Measurements from ENCODE around the gene KCNS1. TPM values are rescaled to one million over a fixed set of nuclear protein-coding genes. Genes with fewer than 3 reads are reported as not detected.

KCNS1 gene
- total RNA-seq, 2 experiments from 2014 or later, result 0.05 to 0.11 TPM

- Mint-ChIP-seq H3K36me3 (ENCODE audit: low read depth) (peaks cover 27% of the 10 kb centered on the region), H3K27ac (peak overlapping the region; percentile 29), H3K4me3 (no peak overlapping the region), H3K4me1 (ENCODE audit: low read depth) (no peaks in the 10 kb centered on the region), H3K27me3 (ENCODE audit: low read depth) (peaks cover 1% of the 10 kb centered on the region), H3K9me3 (ENCODE audit: insufficient read depth) (no peaks in the 10 kb centered on the region)
- ATAC-seq (no peak), DNase-seq (no peak)
- CTCF ChIA-PET, result interaction anchor here (15.3 kb wide), 1 partner anchor 45 kb away, joined by 489 read pairs; no protein-coding TSS in a partner anchor
- POLR2A ChIA-PET, result no interaction called here
Measured at GRCh38 chr20:45091366-45091765, 9.6 kb downstream of the KCNS1 start.

GRCh38 chr20:45090481-45090880, 10.4 kb downstream of the KCNS1 start:
- POLR2A ChIA-PET, result no interaction called here
- no peak for DNase-seq
- Mint-ChIP-seq H3K36me3 (ENCODE audit: low read depth) (peaks cover 36% of the 10 kb centered on the region), H3K27ac (no peak overlapping the region), H3K9me3 (ENCODE audit: insufficient read depth) (no peaks in the 10 kb centered on the region), H3K4me1 (ENCODE audit: low read depth) (peaks cover 1% of the 10 kb centered on the region), H3K4me3 (no peak overlapping the region), H3K27me3 (ENCODE audit: low read depth) (no peaks in the 10 kb centered on the region)
- no peak for ATAC-seq
- CTCF ChIA-PET, result interaction anchor here (15.3 kb wide), 1 partner anchor 44 kb away, joined by 489 read pairs; no protein-coding TSS in a partner anchor

- Mint-ChIP-seq H3K27ac (peak overlapping the region; percentile 33), H3K27me3 (ENCODE audit: low read depth) (no peaks in the 10 kb centered on the region), H3K4me1 (ENCODE audit: low read depth) (peaks cover 4% of the 10 kb centered on the region), H3K36me3 (ENCODE audit: low read depth) (peaks cover 49% of the 10 kb centered on the region), H3K9me3 (ENCODE audit: insufficient read depth) (no peaks in the 10 kb centered on the region), H3K4me3 (no peak overlapping the region)
- DNase-seq (no peak), ATAC-seq (no peak)
- ChIA-PET POLR2A (no interaction called here), CTCF (interaction anchor here (2.8 kb wide), 2 partner anchors 8 to 45 kb away, joined by 14 to 19 read pairs; no protein-coding TSS in a partner anchor)
Measured at GRCh38 chr20:45088247-45088646, 12.7 kb downstream of the KCNS1 start.

- Mint-ChIP-seq H3K4me3 (no peak overlapping the region), H3K27ac (no peak overlapping the region), H3K27me3 (ENCODE audit: low read depth) (no peaks in the 10 kb centered on the region), H3K9me3 (ENCODE audit: insufficient read depth) (no peaks in the 10 kb centered on the region), H3K4me1 (ENCODE audit: low read depth) (peaks cover 4% of the 10 kb centered on the region), H3K36me3 (ENCODE audit: low read depth) (peaks cover 53% of the 10 kb centered on the region)
- CTCF ChIA-PET, result interaction anchor here (2.8 kb wide), 2 partner anchors 9 to 44 kb away, joined by 14 to 19 read pairs; no protein-coding TSS in a partner anchor
- DNase-seq, result no peak
- no peak for ATAC-seq
- POLR2A ChIA-PET, result no interaction called here
Measured at GRCh38 chr20:45087814-45088213, 13.1 kb downstream of the KCNS1 start.

DNA sequence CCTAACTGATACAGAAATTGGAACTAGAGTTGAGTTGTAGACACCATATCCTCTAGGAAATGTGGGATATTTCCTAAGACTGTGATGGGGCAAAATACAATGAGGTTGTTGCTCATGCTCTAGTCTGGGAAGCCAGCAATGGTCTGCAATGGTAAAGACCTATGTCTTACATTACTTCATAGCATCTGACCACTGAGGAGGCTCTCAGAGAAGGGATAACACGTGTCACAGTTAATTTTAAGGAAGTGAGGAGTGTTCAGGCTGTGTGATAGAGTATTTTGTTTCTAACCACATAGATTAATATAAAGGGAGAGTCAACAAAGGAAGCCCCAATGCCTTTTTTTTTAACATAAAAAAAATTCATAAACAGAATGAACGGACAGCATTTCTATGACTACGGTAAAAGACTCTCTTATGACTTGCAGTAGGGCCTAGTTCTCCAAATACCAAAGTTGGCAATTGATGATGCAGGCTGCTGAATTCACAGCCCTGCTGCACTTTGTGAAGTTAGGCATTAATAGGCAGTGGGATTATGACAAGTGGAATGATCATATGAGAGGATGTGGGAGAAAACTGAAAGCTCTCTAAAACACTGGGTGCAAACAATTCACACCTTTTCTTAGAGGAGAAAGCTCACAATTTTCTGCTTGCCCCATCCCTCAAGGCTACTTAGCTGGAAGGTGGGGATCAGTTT, 13.7 kb downstream of the KCNS1 start:
- Mint-ChIP-seq H3K27ac (no peak overlapping the region), H3K36me3 (ENCODE audit: low read depth) (peaks cover 58% of the 10 kb centered on the region), H3K4me3 (no peak overlapping the region)

DNA sequence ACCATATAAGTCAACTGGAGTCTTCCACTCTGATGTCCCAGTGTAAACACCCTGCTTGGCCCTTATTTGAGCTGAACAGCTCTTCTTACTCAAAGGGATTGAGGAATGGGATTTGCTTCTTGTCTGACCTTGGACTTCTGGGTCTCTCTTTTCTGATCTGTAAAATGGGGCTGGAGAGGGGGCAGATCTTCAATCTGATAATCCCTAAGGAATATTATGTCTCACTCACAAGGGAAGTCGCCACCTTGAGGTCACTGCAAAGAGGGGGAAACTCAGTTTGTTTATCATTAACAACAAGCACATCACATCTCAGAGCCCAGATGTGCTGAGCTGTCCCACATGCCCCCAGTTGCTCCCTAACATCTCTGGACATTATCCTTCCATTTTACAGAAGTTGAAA, 15.1 kb downstream of the KCNS1 start:
- peaks cover 69% of the 10 kb centered on the region for H3K36me3 Mint-ChIP-seq (ENCODE audit: low read depth)

More for the DNA sequence above, 13.7 kb downstream of the KCNS1 start:
- no peaks in the 10 kb centered on the region for H3K27me3 Mint-ChIP-seq (ENCODE audit: low read depth)
- ChIA-PET POLR2A (no interaction called here), CTCF (interaction anchor here (1.0 to 2.8 kb wide), 4 partner anchors 9 to 204 kb away, joined by 3 to 19 read pairs (median 8); no protein-coding TSS in a partner anchor)
- H3K9me3 Mint-ChIP-seq (ENCODE audit: insufficient read depth), result no peaks in the 10 kb centered on the region
- DNase-seq (no peak), ATAC-seq (no peak)
- peaks cover 4% of the 10 kb centered on the region for H3K4me1 Mint-ChIP-seq (ENCODE audit: low read depth)

GRCh38 chr20:45085289-45085688, 15.6 kb downstream of the KCNS1 start:
- CTCF ChIA-PET, result interaction anchor here (2.8 kb wide), 2 partner anchors 11 to 42 kb away, joined by 14 to 19 read pairs; no protein-coding TSS in a partner anchor
- Mint-ChIP-seq H3K4me1 (ENCODE audit: low read depth) (peaks cover 4% of the 10 kb centered on the region), H3K27me3 (ENCODE audit: low read depth) (no peaks in the 10 kb centered on the region), H3K27ac (peak overlapping the region; percentile 8), H3K36me3 (ENCODE audit: low read depth) (peaks cover 70% of the 10 kb centered on the region), H3K9me3 (ENCODE audit: insufficient read depth) (no peaks in the 10 kb centered on the region), H3K4me3 (no peak overlapping the region)
- DNase-seq (no peak), ATAC-seq (no peak)
- POLR2A ChIA-PET, result no interaction called here

More for the DNA sequence above, 15.1 kb downstream of the KCNS1 start:
- peak overlapping the region; percentile 8 for H3K27ac Mint-ChIP-seq
- ATAC-seq (no peak), DNase-seq (no peak)
- ChIA-PET POLR2A (no interaction called here), CTCF (interaction anchor here (1.1 to 2.8 kb wide), 3 partner anchors 11 to 42 kb away, joined by 3 to 19 read pairs (median 14); no protein-coding TSS in a partner anchor)
- H3K27me3 Mint-ChIP-seq (ENCODE audit: low read depth), result no peaks in the 10 kb centered on the region
- H3K9me3 Mint-ChIP-seq (ENCODE audit: insufficient read depth), result no peaks in the 10 kb centered on the region
- H3K4me3 Mint-ChIP-seq, result no peak overlapping the region
- peaks cover 4% of the 10 kb centered on the region for H3K4me1 Mint-ChIP-seq (ENCODE audit: low read depth)

DNA sequence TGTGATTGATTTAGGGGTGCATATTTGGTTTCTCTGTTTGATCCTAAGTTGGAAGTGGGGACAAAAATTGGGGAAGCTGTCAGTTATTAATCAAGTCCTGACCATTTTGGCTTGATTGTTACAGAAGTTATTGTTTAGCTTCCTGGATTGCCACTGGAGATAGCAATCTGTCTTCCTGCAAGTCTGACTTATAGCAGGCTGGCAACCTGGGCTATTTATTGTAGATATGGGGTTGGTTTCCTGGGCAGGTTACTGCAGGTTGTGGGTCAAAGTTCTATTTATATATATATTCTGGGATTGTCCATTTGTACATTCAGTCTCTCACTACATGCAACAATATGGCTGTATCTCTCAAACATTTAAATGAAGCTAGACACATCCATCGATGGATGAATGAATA, 17.8 kb downstream of the KCNS1 start:
- Mint-ChIP-seq H3K4me3 (no peak overlapping the region), H3K4me1 (ENCODE audit: low read depth) (peaks cover 4% of the 10 kb centered on the region), H3K36me3 (ENCODE audit: low read depth) (peaks cover 78% of the 10 kb centered on the region), H3K27ac (no peak overlapping the region), H3K27me3 (ENCODE audit: low read depth) (no peaks in the 10 kb centered on the region), H3K9me3 (ENCODE audit: insufficient read depth) (no peaks in the 10 kb centered on the region)
- DNase-seq (no peak), ATAC-seq (no peak)
- ChIA-PET POLR2A (interaction anchor here (1.5 kb wide), 1 partner anchor 39 kb away, joined by 3 read pairs; no protein-coding TSS in a partner anchor), CTCF (interaction anchor here (1.0 to 4.1 kb wide), 4 partner anchors 11 to 39 kb away, joined by 3 to 18 read pairs (median 6); no protein-coding TSS in a partner anchor)

GRCh38 chr20:45082468-45082867, 18.5 kb downstream of the KCNS1 start:
- Mint-ChIP-seq H3K27me3 (ENCODE audit: low read depth) (no peaks in the 10 kb centered on the region), H3K9me3 (ENCODE audit: insufficient read depth) (no peaks in the 10 kb centered on the region), H3K36me3 (ENCODE audit: low read depth) (peaks cover 78% of the 10 kb centered on the region), H3K4me3 (no peak overlapping the region), H3K4me1 (ENCODE audit: low read depth) (peaks cover 4% of the 10 kb centered on the region), H3K27ac (no peak overlapping the region)
- no peak for ATAC-seq
- CTCF ChIA-PET, result interaction anchor here (0.6 to 4.1 kb wide), 5 partner anchors 10 to 39 kb away, joined by 3 to 18 read pairs (median 3); no protein-coding TSS in a partner anchor
- POLR2A ChIA-PET, result interaction anchor here (1.5 kb wide), 1 partner anchor 39 kb away, joined by 3 read pairs; no protein-coding TSS in a partner anchor
- DNase-seq, result no peak

DNA sequence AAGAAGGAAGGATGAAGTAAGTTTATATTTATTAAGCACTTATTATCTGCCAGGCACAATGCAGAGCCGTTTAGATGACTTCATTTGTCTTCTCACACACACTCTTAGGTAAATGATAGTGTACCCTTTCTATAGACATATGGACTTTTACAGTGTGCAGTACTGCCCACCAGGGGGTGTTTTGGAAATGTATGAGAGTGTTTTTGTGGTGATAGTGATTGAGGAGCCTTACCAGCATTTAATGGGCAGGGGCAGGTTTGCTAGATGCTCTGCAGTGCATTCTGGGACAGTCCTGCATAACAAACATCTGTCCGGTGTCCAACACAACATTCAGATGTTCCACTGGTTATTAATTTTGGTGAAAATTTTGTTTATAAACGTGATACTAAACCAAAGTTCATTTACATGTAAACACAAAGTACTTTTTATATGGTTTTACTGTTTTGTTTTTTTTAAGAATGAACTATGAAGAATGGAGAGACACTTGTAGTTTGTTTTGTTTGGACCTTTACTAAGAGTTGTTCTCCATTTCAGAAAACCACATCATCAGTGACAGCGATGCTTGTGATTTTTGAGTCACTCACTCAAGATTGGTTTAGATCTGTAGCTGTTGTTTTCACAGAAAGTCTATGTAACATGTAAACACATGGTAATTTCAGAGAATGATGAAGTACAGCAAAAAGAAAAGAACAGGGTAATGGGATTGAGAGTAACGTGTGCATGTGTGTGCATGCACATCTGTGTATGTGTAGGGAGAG, 19.9 kb downstream of the KCNS1 start:
- DNase-seq, result no peak
- Mint-ChIP-seq H3K4me1 (ENCODE audit: low read depth) (peaks cover 4% of the 10 kb centered on the region), H3K9me3 (ENCODE audit: insufficient read depth) (no peaks in the 10 kb centered on the region), H3K36me3 (ENCODE audit: low read depth) (peaks cover 83% of the 10 kb centered on the region), H3K4me3 (no peak overlapping the region), H3K27me3 (ENCODE audit: low read depth) (no peaks in the 10 kb centered on the region), H3K27ac (no peak overlapping the region)
- no peak for ATAC-seq
- CTCF ChIA-PET, result interaction anchor here (4.1 kb wide), 1 partner anchor 37 kb away, joined by 18 read pairs; no protein-coding TSS in a partner anchor
- POLR2A ChIA-PET, result no interaction called here

GRCh38 chr20:45077559-45077958, 23.4 kb downstream of the KCNS1 start:
- ChIA-PET POLR2A (no interaction called here), CTCF (interaction anchor here (1.0 to 2.4 kb wide), 8 partner anchors 16 to 67 kb away, joined by 3 to 9 read pairs (median 3); no protein-coding TSS in a partner anchor)
- no peak for DNase-seq
- ATAC-seq, result no peak
- no peaks in the 10 kb centered on the region for H3K4me1 Mint-ChIP-seq (ENCODE audit: low read depth)
- no peak overlapping the region for H3K4me3 Mint-ChIP-seq
- H3K27me3 Mint-ChIP-seq (ENCODE audit: low read depth), result no peaks in the 10 kb centered on the region
- peaks cover 78% of the 10 kb centered on the region for H3K36me3 Mint-ChIP-seq (ENCODE audit: low read depth)
- H3K27ac Mint-ChIP-seq, result no peak overlapping the region
- H3K9me3 Mint-ChIP-seq (ENCODE audit: insufficient read depth), result no peaks in the 10 kb centered on the region
